Fibroblast of gingiva (primary cell): ENCODE measurements around the gene DLG4.
"Not testable (repeated sequence)": the region's sequence is repeated elsewhere in the genome, so short reads cannot be mapped to it uniquely, and the experiment has no call there.

ENCODE experiments used
- DNase-seq: peaks from one replicate; pipeline ENCODE4 v3.0.0-alpha.2; 2011; ENCODE audit warnings: low read depth

Gene DLG4

DNA sequence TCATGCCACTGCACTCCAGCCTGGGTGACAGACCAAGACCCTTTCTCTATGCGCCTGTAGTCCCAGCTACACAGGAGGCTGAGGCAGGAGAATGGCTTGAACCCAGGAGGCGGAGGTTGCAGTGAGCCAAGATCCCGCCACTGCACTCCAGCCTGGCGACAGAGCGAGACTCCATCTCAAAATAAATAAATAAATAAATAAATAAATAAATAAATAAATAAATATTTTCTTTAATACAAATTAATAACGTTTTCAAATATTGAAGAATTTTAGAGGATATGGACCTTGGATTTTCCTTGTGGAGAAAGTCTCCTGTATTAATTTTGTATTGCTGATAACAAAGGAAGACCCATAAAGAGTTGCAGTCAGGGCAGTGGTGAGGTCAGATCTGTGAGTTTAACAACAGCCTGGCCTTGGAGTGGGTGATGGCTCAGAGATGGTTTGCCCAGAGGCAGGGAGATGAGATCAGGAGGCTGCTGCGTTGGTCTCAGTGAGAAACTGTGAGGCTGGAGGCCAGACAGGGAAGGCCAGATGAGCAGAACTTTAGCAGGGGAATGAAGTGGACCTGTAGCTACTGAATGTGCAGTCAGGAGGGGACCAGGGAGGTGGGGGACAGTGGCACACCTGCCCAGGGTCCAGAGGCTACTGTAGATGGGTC lies 36.1 kb downstream of the DLG4 start:
- no peak for DNase-seq

DNA sequence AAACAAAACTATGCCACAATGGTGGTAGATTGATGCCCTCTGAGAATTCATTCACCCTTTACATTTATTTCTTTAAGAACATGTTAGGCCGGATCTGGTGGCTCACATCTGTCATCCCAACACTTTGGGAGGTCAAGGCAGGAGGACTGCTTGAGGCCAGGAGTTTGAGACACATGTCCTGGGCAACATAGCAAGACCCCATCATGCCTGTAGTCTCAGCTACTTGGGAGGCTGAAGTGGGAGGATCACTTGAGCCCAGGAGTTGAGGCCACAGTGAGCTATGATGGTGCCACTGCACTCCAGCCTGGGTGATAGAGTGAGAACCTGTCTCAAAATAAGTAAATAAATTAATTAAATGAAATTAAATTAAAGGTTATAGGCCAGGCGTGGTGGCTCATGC lies 37.5 kb downstream of the DLG4 start:
- DNase-seq, result not testable (repeated sequence)

DNA sequence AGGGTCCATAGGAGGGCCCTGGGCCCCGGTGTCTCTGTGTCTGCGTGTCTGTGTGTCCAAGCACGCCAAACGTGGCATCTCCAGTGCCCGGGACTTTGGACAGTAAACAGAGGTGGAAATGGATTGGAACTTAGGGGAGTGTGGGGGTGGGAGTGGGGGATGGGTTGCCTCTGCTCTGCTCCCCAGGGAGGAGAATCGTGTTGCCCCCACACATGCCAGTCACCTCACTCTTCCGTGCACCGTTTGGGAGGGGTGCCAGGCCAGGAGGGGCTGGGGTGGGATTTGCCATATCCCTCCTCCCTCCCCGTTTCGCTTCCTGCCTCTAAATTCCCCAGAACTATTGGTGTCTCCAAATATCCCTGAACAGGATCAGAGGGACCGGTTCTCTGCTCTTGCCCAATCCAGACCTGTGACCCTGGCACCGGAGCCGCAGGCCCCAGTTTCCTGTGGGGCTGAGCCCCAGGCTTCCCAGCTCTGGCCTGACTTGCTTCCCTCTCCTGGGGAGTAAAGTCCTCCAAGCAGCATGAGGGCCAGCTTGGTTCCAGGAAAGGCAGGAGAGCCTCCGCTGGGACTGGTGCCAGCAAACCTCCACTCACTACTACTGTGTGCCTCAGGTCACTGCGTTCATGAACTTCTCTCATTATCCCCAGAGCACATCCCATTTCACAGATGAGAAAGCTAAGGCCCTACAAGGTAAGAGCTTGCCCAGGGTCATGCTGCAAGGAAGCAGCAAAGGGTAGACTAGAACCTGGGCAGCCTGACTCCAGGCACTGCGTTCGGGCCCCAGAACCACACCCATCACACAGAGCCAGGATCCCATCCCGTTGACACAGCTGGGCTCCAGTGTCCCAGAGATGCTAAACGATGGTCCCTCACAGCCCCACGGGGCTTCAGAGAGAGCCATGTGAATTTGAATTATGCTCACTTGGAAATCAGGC lies 40.0 kb downstream of the DLG4 start, which contains the start of gene ASGR1:
Gene ASGR1, minus strand, starts transcription at position 54 of the 938 bp plus-strand sequence. CDS start 807 bp downstream, outside the sequence.
- DNase-seq, result no peak

GRCh38 chr17:7178973-7179316 lies 40.7 kb downstream of the DLG4 start:
- no peak for DNase-seq

DNA sequence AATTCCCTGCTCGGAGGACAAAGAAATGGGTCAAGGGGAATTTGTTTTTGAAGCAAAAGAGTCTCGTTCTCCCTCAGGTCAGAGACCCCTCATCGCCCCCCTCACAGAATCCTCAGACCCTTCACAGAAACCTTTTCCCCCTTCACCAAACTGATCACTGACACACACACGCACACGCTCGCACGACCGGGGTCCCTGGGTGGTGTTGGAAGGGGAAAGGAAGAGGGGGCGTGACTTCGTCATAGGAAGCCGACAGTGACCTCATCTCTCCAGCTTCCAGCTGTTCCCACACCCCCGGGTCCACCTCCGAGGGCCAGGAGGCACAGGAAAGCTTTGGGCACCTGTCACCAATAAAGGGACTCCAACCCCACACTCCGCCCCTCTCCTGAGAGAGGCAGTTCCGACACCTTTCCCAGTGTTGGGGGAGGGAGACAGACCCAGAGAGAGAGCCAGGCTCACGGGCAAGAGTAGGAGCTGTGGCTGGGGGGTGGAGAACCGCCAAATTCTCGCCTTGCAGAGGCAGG lies 41.6 kb downstream of the DLG4 start:
- DNase-seq, result no peak

- peak; percentile 42 for DNase-seq
Measured at GRCh38 chr17:7177191-7177953, 42.3 kb downstream of the DLG4 start.

- no peak for DNase-seq
Measured at GRCh38 chr17:7176841-7177190, 42.8 kb downstream of the DLG4 start.

GRCh38 chr17:7176107-7176840 lies 43.4 kb downstream of the DLG4 start:
- DNase-seq, result no peak

- no peak for DNase-seq
Measured at GRCh38 chr17:7175330-7175733, 44.3 kb downstream of the DLG4 start.

- DNase-seq, result no peak
Measured at GRCh38 chr17:7174603-7175326, 44.9 kb downstream of the DLG4 start.

GRCh38 chr17:7173687-7174602 lies 45.7 kb downstream of the DLG4 start:
- DNase-seq, result no peak

- DNase-seq, result not testable (repeated sequence)
Measured at GRCh38 chr17:7172522-7173191, 47.0 kb downstream of the DLG4 start.

GRCh38 chr17:7169565-7169908 lies 50.1 kb downstream of the DLG4 start:
- not testable (repeated sequence) for DNase-seq

DNA sequence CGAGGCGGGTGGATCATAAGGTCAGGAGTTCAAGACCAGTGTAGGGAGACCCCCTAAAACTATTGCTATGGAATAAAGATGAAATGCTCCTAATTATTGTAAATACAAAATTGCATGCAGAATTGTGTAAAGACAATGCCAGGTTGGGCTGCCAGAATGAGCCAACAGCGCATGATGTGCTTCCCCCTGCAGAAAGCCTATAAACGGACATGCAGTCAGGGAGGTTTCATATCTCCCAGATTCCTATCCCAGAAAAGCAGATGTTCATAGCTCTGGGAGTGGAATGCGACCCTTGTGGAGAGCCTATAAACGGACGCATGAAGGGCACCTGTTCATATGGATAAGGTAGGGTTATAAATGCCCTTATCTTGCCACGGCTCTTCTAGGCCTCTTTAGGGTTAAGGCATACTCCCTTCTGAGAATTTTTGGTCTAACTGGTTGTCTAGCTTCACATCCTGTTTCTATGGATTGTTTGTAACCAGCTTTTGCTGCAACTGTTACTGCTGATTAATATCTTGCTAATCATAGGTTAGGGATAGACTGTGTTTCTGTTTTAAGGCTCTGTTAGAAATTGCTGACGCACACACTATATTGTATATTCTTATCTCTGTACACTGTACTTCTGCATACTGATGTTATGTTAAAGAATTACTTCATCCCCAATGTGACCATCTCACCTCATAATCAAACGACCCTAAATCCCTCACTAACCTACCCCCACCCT lies 50.6 kb downstream of the DLG4 start:
- not testable (repeated sequence) for DNase-seq

GRCh38 chr17:7167832-7168231 lies 51.8 kb downstream of the DLG4 start:
- DNase-seq, result peak; percentile 82

- no peak for DNase-seq
Measured at GRCh38 chr17:7166873-7167272, 52.8 kb downstream of the DLG4 start.

GRCh38 chr17:7159571-7159970 lies 60.1 kb downstream of the DLG4 start:
- DNase-seq, result not testable (repeated sequence)

- not testable (repeated sequence) for DNase-seq
Measured at GRCh38 chr17:7158424-7158823, 61.2 kb downstream of the DLG4 start.
